ENCODE data around the gene RBM24.
A peak's percentile ranks its signal among the peaks of the same experiment; 100 is the strongest.

RBM24 gene

DNA sequence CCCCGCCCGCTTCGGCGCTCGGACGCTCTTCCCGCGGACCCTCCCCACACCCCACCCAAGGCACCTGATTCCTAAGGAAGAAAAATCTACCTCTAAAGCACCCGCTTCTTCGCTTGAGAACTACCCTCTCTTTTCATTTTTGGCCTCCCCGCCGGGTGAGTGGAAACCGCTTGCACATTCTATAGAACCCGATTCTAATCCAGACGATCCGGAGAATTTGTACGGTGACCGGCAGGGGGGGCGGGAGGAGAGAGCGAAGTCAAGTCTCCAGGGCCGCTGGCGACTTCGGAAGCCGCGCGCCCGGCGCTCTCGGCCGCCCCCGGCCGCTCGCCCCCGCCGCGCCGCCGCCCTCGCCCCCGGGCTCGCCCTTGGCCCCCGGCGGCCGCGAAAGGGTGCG, at the start of gene RBM24:
RBM24 (plus strand) TSS at position 262 of the 397 bp plus-strand sequence. CDS start 221 bp downstream, outside the sequence.
- TF ChIP-seq, protein P1, sequence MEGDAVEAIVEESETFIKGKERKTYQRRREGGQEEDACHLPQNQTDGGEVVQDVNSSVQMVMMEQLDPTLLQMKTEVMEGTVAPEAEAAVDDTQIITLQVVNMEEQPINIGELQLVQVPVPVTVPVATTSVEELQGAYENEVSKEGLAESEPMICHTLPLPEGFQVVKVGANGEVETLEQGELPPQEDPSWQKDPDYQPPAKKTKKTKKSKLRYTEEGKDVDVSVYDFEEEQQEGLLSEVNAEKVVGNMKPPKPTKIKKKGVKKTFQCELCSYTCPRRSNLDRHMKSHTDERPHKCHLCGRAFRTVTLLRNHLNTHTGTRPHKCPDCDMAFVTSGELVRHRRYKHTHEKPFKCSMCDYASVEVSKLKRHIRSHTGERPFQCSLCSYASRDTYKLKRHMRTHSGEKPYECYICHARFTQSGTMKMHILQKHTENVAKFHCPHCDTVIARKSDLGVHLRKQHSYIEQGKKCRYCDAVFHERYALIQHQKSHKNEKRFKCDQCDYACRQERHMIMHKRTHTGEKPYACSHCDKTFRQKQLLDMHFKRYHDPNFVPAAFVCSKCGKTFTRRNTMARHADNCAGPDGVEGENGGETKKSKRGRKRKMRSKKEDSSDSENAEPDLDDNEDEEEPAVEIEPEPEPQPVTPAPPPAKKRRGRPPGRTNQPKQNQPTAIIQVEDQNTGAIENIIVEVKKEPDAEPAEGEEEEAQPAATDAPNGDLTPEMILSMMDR (IDR thresholded peaks at IDR 0.05; ENCODE audit: low read depth, low read length): peak; percentile 44
- DNase-seq (ENCODE audit: extremely low read depth, low read depth): peak; percentile 51

DNA sequence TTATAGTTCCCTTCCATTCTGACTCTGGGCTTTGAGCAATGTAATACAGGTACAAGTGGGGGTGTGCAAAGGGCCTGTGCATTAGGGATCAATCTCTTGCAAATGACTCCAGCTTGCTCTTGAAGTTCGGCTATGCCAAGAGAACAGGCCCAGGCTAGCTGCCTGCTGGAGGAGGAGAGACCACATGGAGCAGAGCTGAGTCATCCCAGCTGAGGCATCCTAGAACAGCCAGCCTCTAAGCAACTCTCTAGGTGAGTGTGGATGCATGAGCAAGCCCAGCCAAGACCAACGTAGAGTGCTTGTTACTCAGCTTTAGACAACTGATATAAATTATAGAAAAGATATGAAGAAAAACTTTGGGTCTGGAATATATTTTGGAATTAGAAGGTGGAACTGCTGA, 47.6 kb upstream of the RBM24 start:
- no peak for DNase-seq (ENCODE audit: extremely low read depth, low read depth)
- TF ChIP-seq, protein P1 (IDR thresholded peaks at IDR 0.05; ENCODE audit: low read depth, low read length): no peak

DNA sequence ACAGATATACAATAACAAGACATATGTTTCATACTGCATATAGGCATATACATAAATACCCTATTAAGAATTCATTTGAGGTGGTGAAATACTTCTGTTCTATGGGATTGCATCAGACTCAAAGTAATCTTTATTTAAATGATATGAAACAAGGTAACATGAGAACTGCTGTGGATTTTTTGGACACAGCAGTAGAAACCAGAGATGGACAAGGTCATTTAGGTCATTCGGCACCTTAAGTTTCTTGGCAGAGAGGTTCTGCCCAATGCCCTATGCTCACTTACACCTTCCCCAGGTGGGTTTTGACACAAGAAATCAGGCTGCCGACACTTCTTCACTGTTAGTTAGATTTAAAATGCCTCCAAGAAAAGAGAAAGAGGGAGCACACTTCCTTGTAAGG, 43.9 kb upstream of the RBM24 start:
- no peak for DNase-seq (ENCODE audit: extremely low read depth, low read depth)
- TF ChIP-seq, protein P1 (IDR thresholded peaks at IDR 0.05; ENCODE audit: low read depth, low read length): no peak

DNA sequence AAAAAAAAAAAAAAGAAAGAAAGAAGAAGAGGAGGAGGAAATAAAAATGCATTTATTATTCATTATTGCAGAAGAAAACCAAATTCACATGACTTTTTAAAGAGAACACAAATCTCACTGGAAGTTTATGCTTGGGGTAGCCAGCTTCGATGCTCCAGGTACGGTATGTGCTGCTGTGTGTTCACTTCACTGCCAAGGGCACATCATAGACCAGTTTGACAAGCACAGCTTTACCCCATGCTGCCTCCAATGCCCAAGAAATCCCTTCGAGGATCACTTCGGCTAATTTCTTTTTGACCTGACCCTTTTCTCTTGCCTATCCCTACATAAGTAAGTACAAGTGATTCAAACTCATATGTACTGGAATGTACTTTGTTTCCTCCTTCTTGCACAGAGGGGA, 41.9 kb upstream of the RBM24 start:
- TF ChIP-seq, protein P1 (IDR thresholded peaks at IDR 0.05; ENCODE audit: low read depth, low read length): no peak
- no peak for DNase-seq (ENCODE audit: extremely low read depth, low read depth)

DNA sequence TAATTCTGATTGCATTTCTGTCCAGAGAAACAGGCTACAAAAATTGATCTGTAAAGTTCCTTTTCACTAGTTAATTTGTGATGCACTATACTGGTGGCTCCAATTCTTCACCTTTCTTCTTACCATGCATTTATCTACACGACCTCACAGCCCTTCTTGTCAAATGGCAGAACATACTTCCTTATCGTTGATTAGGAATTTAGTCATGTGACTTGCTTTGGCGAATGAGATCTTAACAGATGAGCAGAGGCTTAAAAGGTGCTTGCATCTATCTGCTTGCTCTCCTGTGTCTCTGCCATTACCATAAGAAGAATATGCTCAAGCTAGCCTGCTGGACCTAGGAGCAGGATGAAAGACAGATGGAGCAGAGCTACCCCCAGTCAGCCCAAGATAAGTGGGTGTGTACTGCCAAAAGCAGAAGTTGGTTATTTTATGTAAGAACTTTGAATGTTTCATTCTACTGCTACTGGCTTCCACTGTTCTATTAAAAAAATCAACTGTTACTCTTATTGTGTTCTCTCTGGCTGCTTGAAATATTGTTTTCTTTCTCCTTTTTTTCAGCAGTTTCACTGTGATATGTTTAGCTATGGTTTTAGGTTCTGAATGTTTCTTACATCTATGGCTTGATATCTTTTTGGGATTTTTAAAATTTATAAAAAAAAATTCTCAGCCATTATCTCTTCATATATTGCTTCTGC, 40.2 kb upstream of the RBM24 start:
- TF ChIP-seq, protein P1 (IDR thresholded peaks at IDR 0.05; ENCODE audit: low read depth, low read length): no peak
- DNase-seq (ENCODE audit: extremely low read depth, low read depth): no peak

DNA sequence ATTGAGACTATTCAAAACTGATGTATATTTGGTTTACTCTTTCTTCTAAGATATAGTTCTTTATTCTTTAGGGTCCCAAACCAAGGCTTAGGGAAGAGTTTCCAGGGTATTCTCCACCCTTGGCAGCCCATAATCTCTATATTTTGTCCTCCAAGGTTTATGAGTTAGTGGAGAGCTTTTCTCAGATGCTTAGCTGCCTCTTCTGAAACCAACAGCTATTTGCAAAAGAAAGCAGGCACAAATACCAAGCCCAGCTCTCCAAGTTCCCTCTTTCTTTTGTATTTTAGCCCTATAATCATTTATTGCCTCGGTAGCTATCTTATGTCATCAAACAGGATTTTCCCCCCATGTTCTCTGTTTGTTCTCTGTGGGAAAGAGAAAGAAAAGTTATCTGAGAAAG, 39.1 kb upstream of the RBM24 start:
- TF ChIP-seq, protein P1 (IDR thresholded peaks at IDR 0.05; ENCODE audit: low read depth, low read length): no peak
- DNase-seq (ENCODE audit: extremely low read depth, low read depth): no peak

DNA sequence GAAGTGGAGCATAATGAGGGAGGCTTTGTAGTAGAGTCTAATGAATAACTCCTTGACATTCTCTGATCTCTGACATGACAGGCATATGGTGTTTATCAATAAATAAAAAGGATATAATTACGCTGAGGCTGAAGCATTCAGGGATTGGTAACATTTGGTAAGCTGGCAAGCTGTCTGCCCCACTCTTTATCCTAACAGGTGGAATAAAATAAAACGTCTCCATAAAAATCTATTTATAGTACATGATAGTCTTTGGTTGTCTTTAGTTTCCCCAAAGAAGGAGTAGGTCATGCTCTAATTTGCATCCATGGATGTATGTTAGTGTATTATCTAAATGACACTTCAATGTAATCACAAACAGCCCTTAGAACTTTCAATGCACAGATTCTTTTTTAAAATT, 30.9 kb upstream of the RBM24 start:
- DNase-seq (ENCODE audit: extremely low read depth, low read depth): no peak
- TF ChIP-seq, protein P1 (IDR thresholded peaks at IDR 0.05; ENCODE audit: low read depth, low read length): no peak

All from AG09319 (cell line).